Measurements from ENCODE around the gene TSPAN7. TPM values are rescaled to one million over a fixed set of nuclear protein-coding genes. Genes with fewer than 3 reads are reported as not detected.

Gene TSPAN7
- total and polyA plus RNA-seq, 2 of the 8 experiments (the other 6 are each of a cell fraction or from before 2014, with no cell fraction given): 32.1 to 37.7 TPM

DNA sequence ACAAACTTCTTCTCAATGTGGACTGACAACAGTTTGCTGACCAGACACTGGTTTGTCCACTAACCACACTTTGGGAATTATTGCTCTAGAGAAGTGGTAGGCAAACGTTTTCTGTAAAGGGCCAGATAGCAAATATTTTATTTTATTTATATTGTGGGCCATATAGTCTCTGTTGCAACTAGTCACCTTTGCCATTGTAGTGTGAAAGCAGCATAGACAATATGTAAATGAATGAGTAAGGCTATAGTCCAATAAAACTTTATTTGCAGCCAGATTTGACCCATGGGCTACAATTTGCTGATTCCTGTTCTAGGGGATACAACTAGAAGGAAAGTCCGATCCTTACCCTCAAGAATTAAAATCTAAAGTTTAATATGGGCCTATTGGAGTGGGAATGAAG, 14.5 kb downstream of the TSPAN7 start:
- FAIRE-seq: no peak

More for the DNA sequence above, 14.5 kb downstream of the TSPAN7 start:
- Histone ChIP-seq H2AFZ (ENCODE audit: low read length) (no peak overlapping the region), H2AK5ac (ENCODE audit: low read depth, low read length) (no peak overlapping the region), H3K36me3 (ENCODE audit: control insufficient read depth in 2 of 4, insufficient read depth in 4 of 4, low read length in 3 of 4) (no peaks in the 10 kb centered on the region), H3K14ac (ENCODE audit: insufficient read length) (no peak overlapping the region), H4K8ac (ENCODE audit: extremely low read depth, insufficient read depth, low read length) (no peak overlapping the region), H2BK12ac (ENCODE audit: low read depth, low read length) (no peak overlapping the region), H4K5ac (ENCODE audit: insufficient read length, low read depth, low read length) (no peak overlapping the region), H3K9me3 (ENCODE audit: insufficient read depth in 2 of 2, low read depth in 1 of 2, low read length in 1 of 2) (no peaks in the 10 kb centered on the region), H3K4me2 (ENCODE audit: insufficient read depth in 1 of 2, low read depth in 2 of 2, low read length in 2 of 2) (no peak overlapping the region), H3K56ac (replicated peaks; ENCODE audit: insufficient read length, low read depth, low read length) (no peak overlapping the region), H3K79me2 (ENCODE audit: control insufficient read depth in 1 of 2, insufficient read depth in 2 of 2, low read length in 2 of 2) (no peaks in the 10 kb centered on the region), H3K23ac (ENCODE audit: insufficient read length) (no peak overlapping the region), H3K27ac (ENCODE audit: low read depth, low read length) (no peak overlapping the region), H3K18ac (ENCODE audit: extremely low read depth, low read length) (no peak overlapping the region), H3K79me1 (ENCODE audit: low read depth, low read length) (no peaks in the 10 kb centered on the region), H2BK120ac (replicated peaks; ENCODE audit: low read depth, low read length) (no peak overlapping the region), H2BK5ac (ENCODE audit: low read depth, low read length) (no peak overlapping the region), H3K4me3 (ENCODE audit: extremely low read depth in 1 of 4, insufficient read depth in 2 of 4, low read depth in 3 of 4, low read length in 4 of 4) (no peak overlapping the region), H2BK20ac (ENCODE audit: low read length) (no peak overlapping the region), H3K23me2 (ENCODE audit: low read depth, low read length) (no peaks in the 10 kb centered on the region), H3K4me1 (replicated peaks in 1 of 4; ENCODE audit: control insufficient read depth in 3 of 4, insufficient read depth in 4 of 4, low read length in 3 of 4) (no peaks in the 10 kb centered on the region), H4K91ac (replicated peaks; ENCODE audit: insufficient read length, low read length) (no peak overlapping the region), H3K4ac (replicated peaks; ENCODE audit: insufficient read length, low read depth, low read length) (no peak overlapping the region), H4K20me1 (replicated peaks in 1 of 2; ENCODE audit: control insufficient read depth in 1 of 2, insufficient read depth in 2 of 2, low read length in 2 of 2) (no peaks in the 10 kb centered on the region), H2BK15ac (ENCODE audit: low read length) (no peak overlapping the region), H3K27me3 (replicated peaks in 1 of 4; ENCODE audit: control insufficient read depth in 3 of 4, extremely low read depth in 1 of 4, insufficient read depth in 3 of 4, low read length in 3 of 4) (no peaks in the 10 kb centered on the region), H3K9ac (replicated peaks in 1 of 4; ENCODE audit: extremely low read depth in 1 of 4, low read depth in 3 of 4, low read length in 3 of 4) (no peak overlapping the region)
- TF ChIP-seq CEBPB (IDR thresholded peaks at IDR 0.05; ENCODE audit: low read depth, low read length): no peak
- TF ChIP-seq TAF7 (optimal IDR thresholded peaks at IDR 0.05; ENCODE audit: borderline replicate concordance, low read depth, low read length): no peak
- TF ChIP-seq EP300 (IDR thresholded peaks at IDR 0.05; ENCODE audit: borderline replicate concordance in 1 of 2, low read depth in 2 of 2, low read length in 2 of 2): no peak
- no peak for TF ChIP-seq BCL11A (IDR thresholded peaks at IDR 0.05; ENCODE audit: low read depth in 2 of 2, low read length in 2 of 2)
- TF ChIP-seq TCF12 (IDR thresholded peaks at IDR 0.05; ENCODE audit: low read depth, low read length): no peak
- no peak for TF ChIP-seq KDM5A (IDR thresholded peaks at IDR 0.05; ENCODE audit: low read length)
- TF ChIP-seq RFX5 (IDR thresholded peaks at IDR 0.05; ENCODE audit: borderline replicate concordance, low read depth, low read length): no peak
- WGBS, 2 experiments (ENCODE audit: extremely low coverage in 1 of 2, insufficient coverage in 1 of 2, insufficient read length in 1 of 2, insufficient replicate concordance in 2 of 2, low coverage in 1 of 2, low lambda C conversion rate in 2 of 2, missing lambda C conversion rate in 1 of 2): 85% methylated on average over 2 of the region's 2 CpGs; no CpG with 5 or more reads in 1 of the 2 experiments
- ChIA-PET POLR2A (ENCODE audit: partially characterized antibody) (no interaction called here), CTCF (ENCODE audit: partially characterized antibody) (no interaction called here)
- no peak for DNase-seq (ENCODE audit: low read depth in 1 of 2, low spot score in 2 of 2)

Data from H1 (cell line).